Hematopoietic multipotent progenitor cell (in vitro differentiated cells): ENCODE data around the gene SLC24A5. TPM values are rescaled to one million over a fixed set of nuclear protein-coding genes. Genes with fewer than 3 reads are reported as not detected.

Source experiments
- DNase-seq, 3 donors: peaks; one replicate each; pipeline ENCODE4 v3.0.0-alpha.2; 2011 to 2015; ENCODE audit warnings: low read depth in 2 of 3, low spot score in 2 of 3
- total RNA-seq: library from RNA; depleted of rRNA; stranded (reverse); fragments of >200 nt; gene quantifications from one replicate; pipeline ENCODE4 v1.2.3, GENCODE V29; 2012

SLC24A5 gene
- total RNA-seq, 1 donor: not detected

- DNase-seq: no peak
Observed at GRCh38 chr15:48185529-48185928, 64.7 kb downstream of the SLC24A5 start.

DNA sequence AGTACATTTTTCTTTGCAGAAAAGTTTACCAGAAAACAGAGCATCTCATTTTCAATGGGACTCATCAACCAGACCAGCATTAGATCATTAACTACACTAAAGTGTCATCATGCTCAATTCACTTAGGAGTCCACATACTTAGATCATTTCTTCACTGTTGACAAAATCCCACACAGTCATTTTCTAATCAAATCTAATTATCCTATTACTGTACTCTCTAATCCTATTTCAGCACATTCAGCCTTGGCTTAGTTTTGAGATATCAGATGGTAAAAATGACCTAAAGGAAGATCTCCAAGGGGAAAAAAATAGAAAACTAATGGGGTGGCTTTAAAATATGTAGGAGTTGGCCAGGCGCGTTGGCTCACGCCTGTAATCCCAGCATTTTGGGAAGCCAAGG, 65.5 kb downstream of the SLC24A5 start:
- no peak for DNase-seq

DNA sequence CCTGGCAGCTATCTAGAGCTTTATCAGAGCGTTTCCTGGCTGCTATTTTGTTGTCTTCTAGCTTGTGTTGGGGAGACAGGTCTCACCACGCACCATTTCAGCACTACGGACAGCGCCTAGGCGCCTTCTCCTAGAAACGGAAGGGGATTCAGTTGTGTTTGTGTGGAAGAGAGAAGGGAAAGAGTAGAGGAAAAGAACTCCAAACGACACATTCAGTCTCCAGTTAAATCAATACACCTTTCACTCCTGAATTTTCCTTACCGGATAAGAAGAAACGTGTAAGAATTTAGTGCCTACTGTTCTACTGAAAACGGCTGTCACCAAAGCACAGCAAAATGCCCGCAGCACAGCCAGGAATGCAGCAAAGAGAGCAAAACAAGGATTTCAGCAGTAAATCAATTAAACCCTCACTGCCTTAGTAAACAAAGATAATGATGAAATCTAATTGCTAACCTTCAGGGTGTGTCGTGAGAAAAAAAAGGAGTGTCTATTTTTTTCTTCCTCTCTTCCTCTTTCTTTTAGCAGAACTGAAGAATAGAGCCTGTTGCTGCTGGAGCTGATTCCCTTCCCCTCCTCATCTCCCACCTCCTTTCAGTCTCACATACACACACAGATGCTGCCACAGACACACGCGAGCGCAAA, 70.3 kb downstream of the SLC24A5 start:
- peak; percentile 1 to 74 (median 45) for DNase-seq

DNA sequence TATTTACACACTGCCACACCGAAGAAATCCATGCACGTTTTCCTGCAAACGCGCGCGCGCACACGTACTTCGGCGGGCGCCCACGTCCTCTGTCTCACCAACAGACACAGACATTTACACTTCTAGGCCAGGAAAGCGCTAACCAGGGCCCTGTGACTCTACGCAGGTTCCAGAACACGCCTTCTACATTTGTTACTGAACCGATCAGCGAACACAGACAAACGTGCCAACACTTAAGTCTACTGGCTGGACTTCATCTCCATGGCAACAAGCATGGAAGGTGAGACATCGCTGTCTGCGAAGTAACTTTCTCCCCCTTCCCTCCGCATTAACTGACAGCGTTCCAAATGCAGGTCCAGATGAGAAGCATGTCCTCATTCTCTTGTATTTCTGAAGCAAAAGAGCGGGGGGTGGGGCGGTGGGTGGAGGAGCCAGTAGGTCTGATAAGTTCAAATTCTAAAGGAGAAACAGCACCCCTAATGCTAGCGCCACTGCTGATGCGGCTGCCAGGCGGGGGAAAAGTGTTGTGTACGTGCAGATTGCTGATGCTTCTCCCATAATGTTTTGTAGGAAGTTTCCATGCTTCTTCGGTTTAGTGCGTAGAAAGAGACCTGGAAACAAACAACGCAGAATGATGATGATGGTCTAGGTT, 70.9 kb downstream of the SLC24A5 start, which contains the start of gene CTXN2:
Gene CTXN2, plus strand, starts transcription at position 92 of the 652 bp plus-strand sequence. CDS start 9,636 bp downstream, outside the sequence.
- DNase-seq: no peak

Other genes starting within 250 kb of the SLC24A5 start
- gene MYEF2, start 57.3 kb downstream of the SLC24A5 start, total RNA-seq: 7.5 TPM
- not detected for gene CTXN2, start 70.7 kb downstream of the SLC24A5 start, total RNA-seq
- not detected for gene SLC12A1, start 85.3 kb downstream of the SLC24A5 start, total RNA-seq
- 73.5 TPM for gene DUT, start 210.4 kb downstream of the SLC24A5 start, total RNA-seq